SU-DHL-6 (cell line): ENCODE data around the gene IFT122.

Source experiments
- H2AFZ ChIP-seq: fragments of 200-600 bp; sonication (generic); 2 replicates; pipeline ENCODE4 v1.6.1; 2014; ENCODE audit warnings: low read depth, mild to moderate bottlenecking, moderate library complexity, mixed read lengths, antibody characterized with exemption, low read length; ENCODE audit not compliant: severe bottlenecking
- H3F3A ChIP-seq: fragments of 200-600 bp; shearing (Covaris generic); 2 replicates; pipeline ENCODE4 v1.6.0; 2016; ENCODE audit warnings: antibody characterized with exemption, mild to moderate bottlenecking; ENCODE audit not compliant: insufficient read depth
- H3K27ac ChIP-seq: fragments of 200-600 bp; sonication (generic); 2 replicates; pipeline ENCODE4 v1.5.1; 2016; ENCODE audit warnings: low read depth, mild to moderate bottlenecking, low read length, moderate library complexity, mixed read lengths
- H3K27me3 ChIP-seq: fragments of 200-600 bp; sonication (generic), shearing (Covaris generic); 2 replicates; pipeline ENCODE4 v1.6.0; 2014; ENCODE audit warnings: mild to moderate bottlenecking, low read length
- H3K36me3 ChIP-seq: fragments of 200-600 bp; sonication (generic); 2 replicates; pipeline ENCODE4 v1.6.1; 2014; ENCODE audit warnings: mild to moderate bottlenecking, low read length, mixed read lengths
- H3K4me2 ChIP-seq: fragments of 300-600, 200-600 bp; shearing (Covaris generic), sonication (generic); 2 replicates; pipeline ENCODE4 v1.6.0; 2014; ENCODE audit warnings: low read length, low read depth, mild to moderate bottlenecking; ENCODE audit not compliant: poor library complexity, severe bottlenecking
- H3K4me3 ChIP-seq: fragments of 200-600 bp; sonication (generic); 2 replicates; pipeline ENCODE4 v1.5.1; 2014; ENCODE audit warnings: antibody characterized with exemption, low read length, mild to moderate bottlenecking, mixed read lengths; ENCODE audit not compliant: insufficient read depth, poor library complexity, severe bottlenecking
- H3K79me2 ChIP-seq: fragments of 200-600 bp; sonication (generic); 2 replicates; pipeline ENCODE4 v1.6.1; 2014; ENCODE audit warnings: mild to moderate bottlenecking, low read length, moderate library complexity; ENCODE audit not compliant: insufficient read depth
- H3K9ac ChIP-seq: fragments of 200-600 bp; sonication (generic); 2 replicates; pipeline ENCODE4 v1.7.0; 2014; ENCODE audit warnings: mild to moderate bottlenecking, low read length
- H3K9me2 ChIP-seq: fragments of 200-600 bp; sonication (generic); replicated peaks from 2 replicates; pipeline ENCODE4 v1.6.1; 2014; ENCODE audit warnings: low read length; ENCODE audit not compliant: insufficient read depth
- H3K9me3 ChIP-seq: fragments of 200-600 bp; sonication (generic); 2 replicates; pipeline ENCODE4 v1.6.1; 2014; ENCODE audit warnings: low read length, mixed read lengths; ENCODE audit not compliant: insufficient read depth
- H4K20me1 ChIP-seq: fragments of 200-600 bp; sonication (generic); 2 replicates; pipeline ENCODE4 v1.6.1; 2014; ENCODE audit warnings: low read depth, mild to moderate bottlenecking, antibody characterized with exemption, low read length, moderate library complexity, mixed read lengths
- EZH2phosphoT487 ChIP-seq: fragments of 200-600 bp; sonication (generic), shearing (Covaris generic); conservative IDR thresholded peaks from 2 replicates; pipeline ENCODE4 v1.6.1; 2018; ENCODE audit warnings: mild to moderate bottlenecking, antibody characterized with exemption, low read length, moderate library complexity, mixed read lengths
- TF ChIP-seq, protein P1 (sequence below): fragments of 200-600 bp; sonication (generic); IDR thresholded peaks from one replicate; pipeline ENCODE4 v1.5.1; 2017; ENCODE audit warnings: antibody characterized with exemption, mild to moderate bottlenecking, low read length, moderate library complexity; ENCODE audit not compliant: insufficient read depth, poor library complexity, severe bottlenecking

IFT122 gene

DNA sequence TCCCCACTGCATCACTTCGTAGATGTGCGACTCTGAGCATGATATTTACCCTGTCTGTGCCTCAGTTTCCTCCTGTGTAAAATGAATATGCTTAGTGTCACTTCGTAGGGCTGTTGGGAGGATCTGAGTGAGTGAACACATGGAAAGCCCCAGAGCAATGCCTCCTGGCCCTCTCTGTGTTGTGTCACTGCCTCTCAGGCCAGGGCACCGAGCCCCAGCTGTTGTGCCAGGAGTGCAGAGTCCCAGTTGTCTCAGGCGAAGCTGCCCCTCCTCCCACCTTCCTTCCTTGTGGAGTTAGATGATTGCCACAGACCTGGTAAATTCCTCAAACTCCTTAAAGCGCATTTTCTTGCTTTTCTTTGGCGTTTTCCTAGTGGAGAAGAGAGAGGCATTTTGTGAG, 37.8 kb upstream of the IFT122 start:
- Histone ChIP-seq H3K36me3 (no peaks in the 10 kb centered on the region), H3K4me2 (no peak overlapping the region), H3K27me3 (no peaks in the 10 kb centered on the region), H3K9ac (no peak overlapping the region), H3K79me2 (peaks cover 21% of the 10 kb centered on the region), H3K27ac (no peak overlapping the region), H2AFZ (no peak overlapping the region), H3K9me3 (no peaks in the 10 kb centered on the region), H4K20me1 (no peaks in the 10 kb centered on the region), H3K9me2 (no peaks in the 10 kb centered on the region), H3F3A (no peaks in the 10 kb centered on the region), H3K4me3 (no peak overlapping the region)
- TF ChIP-seq, protein P1, sequence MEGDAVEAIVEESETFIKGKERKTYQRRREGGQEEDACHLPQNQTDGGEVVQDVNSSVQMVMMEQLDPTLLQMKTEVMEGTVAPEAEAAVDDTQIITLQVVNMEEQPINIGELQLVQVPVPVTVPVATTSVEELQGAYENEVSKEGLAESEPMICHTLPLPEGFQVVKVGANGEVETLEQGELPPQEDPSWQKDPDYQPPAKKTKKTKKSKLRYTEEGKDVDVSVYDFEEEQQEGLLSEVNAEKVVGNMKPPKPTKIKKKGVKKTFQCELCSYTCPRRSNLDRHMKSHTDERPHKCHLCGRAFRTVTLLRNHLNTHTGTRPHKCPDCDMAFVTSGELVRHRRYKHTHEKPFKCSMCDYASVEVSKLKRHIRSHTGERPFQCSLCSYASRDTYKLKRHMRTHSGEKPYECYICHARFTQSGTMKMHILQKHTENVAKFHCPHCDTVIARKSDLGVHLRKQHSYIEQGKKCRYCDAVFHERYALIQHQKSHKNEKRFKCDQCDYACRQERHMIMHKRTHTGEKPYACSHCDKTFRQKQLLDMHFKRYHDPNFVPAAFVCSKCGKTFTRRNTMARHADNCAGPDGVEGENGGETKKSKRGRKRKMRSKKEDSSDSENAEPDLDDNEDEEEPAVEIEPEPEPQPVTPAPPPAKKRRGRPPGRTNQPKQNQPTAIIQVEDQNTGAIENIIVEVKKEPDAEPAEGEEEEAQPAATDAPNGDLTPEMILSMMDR: no peak
- TF ChIP-seq EZH2phosphoT487: no peak

DNA sequence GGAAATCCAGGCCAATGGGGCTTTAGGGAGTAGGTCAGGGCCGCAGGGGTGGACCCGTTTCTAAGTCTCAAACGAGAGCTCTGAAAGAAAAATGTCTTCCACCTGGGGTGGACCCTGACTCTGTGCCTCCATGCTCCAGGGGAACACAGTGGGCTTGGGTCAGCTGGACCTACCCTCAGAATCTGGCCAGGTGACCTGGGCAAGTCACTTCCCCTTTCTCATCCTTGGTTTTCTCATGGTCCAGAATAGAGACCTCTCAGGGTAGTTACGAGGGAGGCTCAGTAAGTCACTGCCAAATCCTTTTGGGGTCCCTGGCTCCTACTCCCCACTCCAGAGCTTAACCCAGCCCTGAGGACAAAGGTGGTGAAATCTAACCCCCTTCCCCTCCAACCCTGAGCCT, 37.4 kb upstream of the IFT122 start:
- Histone ChIP-seq H3K9me2 (no peaks in the 10 kb centered on the region), H3F3A (no peaks in the 10 kb centered on the region), H3K4me2 (no peak overlapping the region), H4K20me1 (no peaks in the 10 kb centered on the region), H3K4me3 (no peak overlapping the region), H3K9me3 (no peaks in the 10 kb centered on the region), H3K27ac (no peak overlapping the region), H3K9ac (no peak overlapping the region), H3K36me3 (no peaks in the 10 kb centered on the region), H3K27me3 (no peaks in the 10 kb centered on the region), H3K79me2 (peaks cover 17% of the 10 kb centered on the region), H2AFZ (no peak overlapping the region)
- no peak for TF ChIP-seq EZH2phosphoT487
- TF ChIP-seq, protein P1: no peak

DNA sequence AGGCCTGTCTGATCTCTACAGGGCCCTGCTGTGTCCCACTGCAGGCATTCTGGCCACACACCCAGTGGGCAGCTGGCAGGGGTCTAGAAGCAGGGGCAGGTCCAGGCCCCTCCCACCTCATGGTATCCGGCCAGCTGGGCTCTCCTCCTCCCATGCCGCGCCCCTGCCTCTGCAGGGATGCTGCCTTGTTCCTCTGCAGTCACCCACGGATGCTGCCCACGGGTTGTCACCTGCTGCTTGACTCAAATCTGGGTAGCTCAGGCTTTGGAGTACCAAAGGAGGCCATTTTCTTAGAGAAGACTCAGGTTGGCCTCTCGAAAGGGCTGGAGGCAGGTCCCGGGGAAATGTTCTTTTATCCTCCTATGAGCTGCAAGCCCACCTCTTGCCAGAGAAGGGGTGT, 36.6 kb upstream of the IFT122 start:
- H3K4me3 ChIP-seq: no peak overlapping the region
- H3K79me2 ChIP-seq: peaks cover 8% of the 10 kb centered on the region
- H4K20me1 ChIP-seq: no peaks in the 10 kb centered on the region
- H3K9me3 ChIP-seq: no peaks in the 10 kb centered on the region
- no peaks in the 10 kb centered on the region for H3F3A ChIP-seq
- no peak overlapping the region for H3K4me2 ChIP-seq
- H3K9ac ChIP-seq: no peak overlapping the region
- H2AFZ ChIP-seq: no peak overlapping the region
- no peak for TF ChIP-seq EZH2phosphoT487
- TF ChIP-seq, protein P1: no peak
- H3K27me3 ChIP-seq: no peaks in the 10 kb centered on the region
- no peak overlapping the region for H3K27ac ChIP-seq
- H3K36me3 ChIP-seq: no peaks in the 10 kb centered on the region
- H3K9me2 ChIP-seq: no peaks in the 10 kb centered on the region
